GM21423 (cell line): Measurements from ENCODE around the gene CDC73.
A peak's percentile ranks its signal among the peaks of the same experiment; 100 is the strongest.
"Not testable (repeated sequence)": the region's sequence is repeated elsewhere in the genome, so short reads cannot be mapped to it uniquely, and the experiment has no call there.

Source experiments
- ATAC-seq: cut with Tn5 transposase; IDR thresholded peaks from one replicate; pipeline ENCODE4 v1.9.1; 2021; ENCODE audit warnings: mild to moderate bottlenecking, moderate library complexity; ENCODE audit not compliant: unreplicated experiment

Gene CDC73

DNA sequence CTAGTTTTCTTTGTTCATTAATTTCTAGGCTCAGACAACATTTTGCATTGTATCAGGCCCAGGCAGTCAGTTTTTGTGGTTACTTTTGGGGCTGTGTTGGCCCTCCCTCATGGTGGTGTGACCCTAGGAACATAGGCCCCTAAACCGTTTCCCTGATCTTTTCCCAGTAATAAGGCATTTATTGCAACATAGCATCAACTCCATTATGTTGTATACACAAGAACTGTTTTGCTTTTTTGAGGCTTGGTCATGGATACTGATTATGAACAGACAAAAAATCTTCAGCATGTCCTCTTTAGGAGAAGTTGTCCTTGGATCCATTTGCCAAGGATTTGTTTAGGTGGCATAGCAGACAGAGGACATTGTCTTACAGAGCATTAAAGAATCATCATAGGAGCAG, 54.3 kb downstream of the CDC73 start:
- no peak for ATAC-seq

DNA sequence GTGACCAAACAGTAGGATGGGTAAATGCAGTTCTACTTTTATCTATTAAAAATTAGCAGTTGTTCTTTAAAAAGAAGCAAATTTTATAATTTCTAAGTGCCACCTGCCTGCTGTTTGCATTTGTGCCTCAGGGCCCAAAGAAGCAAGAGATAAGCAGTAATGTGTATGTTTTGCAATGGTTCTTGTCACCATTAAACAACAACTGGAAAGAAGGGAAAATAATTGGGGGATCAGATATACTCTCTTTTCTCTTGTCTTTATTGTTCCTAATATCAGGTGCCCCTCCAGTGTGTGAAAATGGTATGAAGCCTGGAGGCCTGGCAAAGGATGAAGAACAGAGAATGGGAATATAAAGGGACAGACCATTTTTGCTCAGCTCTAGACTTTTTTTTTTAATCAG, 55.0 kb downstream of the CDC73 start:
- no peak for ATAC-seq

DNA sequence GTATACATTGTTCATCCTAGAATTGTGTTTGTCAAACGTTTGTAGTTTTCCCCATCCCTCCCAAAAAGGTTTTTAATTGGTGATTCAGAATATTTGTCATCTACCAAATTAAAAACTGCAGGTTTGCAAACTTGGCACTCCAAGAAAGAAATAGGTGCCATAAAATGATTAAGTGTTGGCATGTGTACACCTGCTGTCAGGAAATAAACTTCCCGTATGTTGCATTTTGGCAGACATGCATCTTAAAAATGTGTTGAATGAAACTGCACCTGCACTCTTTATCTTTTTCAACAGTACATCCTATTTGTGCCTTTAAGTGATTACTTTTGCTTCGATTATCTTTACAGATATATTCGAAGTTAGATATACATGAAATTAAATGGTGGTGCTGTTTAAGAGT, 57.3 kb downstream of the CDC73 start:
- no peak for ATAC-seq

DNA sequence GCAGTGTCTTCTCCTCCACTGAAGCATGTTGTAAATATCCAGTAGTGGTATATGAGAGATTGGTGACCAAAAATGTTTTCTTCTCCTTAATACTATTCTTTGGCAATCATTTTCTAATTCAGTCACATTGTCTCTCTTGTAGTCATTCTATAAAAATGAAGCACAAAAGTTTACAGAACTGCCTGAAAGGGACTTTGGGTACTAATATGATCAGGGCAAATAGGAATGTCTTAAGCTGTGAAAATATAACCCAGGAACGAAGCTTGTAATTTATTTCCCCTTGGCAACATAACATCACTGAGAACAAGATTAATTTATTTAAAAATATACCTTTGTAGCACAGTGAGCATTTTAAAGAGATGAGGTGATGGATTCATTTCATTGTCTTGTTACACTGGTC, 59.7 kb downstream of the CDC73 start:
- ATAC-seq: no peak

DNA sequence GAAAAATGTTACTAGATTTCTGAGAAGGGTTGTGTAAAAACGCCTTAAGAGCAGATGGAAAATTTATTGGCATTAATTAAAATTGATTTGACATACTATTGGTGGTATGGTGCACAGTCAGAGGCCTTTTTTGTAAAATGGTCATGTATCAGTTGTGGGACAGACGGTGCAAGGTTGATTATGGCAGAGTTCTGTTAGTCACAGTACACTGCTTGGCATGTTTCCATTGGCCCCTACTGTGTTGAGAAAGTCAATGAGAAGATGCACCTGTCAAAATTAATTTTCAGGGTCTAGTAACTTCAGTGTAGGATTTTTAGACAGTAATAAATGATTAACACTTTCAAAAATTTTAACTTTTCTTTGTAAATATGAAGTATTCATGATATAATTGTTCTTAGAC, 60.2 kb downstream of the CDC73 start:
- peak; percentile 35 for ATAC-seq

DNA sequence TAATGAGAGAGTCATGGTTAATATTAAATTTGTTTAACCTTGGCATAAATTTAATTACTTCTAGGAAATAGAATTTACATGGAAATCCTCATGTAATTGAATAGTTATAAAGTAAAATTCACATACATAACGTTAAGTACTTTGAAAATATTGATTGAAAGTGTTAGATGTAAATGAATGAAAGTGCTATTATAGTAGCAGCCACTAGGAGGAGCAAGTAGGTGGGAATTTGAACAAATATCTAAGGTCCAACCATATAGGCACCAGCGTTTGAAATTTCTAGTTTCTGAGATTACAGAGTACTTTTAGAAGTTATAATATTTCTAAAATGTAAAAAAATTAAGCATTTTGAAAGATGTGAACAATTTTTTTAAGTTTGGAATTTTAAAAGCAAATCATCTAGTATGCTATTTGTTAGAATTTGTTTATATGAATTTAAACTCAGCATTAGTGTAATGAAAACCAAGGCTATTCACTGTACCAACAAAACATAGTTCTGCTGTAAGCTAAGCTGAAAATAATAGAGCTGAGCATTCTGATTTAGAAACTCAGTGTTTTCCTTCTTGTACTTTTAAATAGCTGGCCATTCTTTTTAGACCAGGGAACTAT, 61.3 kb downstream of the CDC73 start:
- peak; percentile 46 for ATAC-seq

DNA sequence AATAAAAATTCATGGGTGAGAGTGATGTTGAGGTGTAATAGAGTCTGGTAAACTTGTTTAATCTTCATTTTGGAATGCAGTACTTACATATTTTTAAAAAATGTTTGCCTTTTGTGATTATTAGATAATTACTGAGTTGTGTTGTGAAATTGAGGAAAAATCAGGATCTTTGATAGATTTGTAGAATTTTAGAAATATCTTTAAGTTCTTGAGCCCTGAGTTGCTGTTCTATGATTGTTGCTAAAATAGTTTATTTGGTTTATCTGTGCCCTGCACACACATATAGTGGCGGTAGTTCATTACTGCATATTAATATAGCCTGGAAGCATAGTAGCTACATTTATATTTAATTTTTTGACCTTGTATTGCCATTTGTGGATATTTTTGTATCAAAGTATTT, 62.9 kb downstream of the CDC73 start:
- no peak for ATAC-seq

DNA sequence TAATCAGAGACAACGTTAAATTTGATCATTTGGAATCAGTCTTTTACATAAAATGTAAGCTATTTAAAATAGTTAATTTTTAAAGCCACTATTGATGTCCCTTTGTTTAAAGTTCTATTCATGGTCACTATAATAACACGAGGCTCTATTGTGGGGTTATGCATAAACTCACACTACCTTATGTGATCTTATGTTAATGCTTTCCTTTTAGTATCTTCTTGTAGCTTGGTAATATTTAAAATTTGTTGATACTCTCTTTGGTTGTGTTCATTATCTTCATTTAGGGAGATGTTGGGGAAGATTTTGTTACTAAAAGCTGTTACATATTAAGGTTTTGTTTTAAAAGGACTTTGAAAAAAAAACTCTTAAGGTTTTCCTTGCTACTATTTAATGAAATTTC, 63.4 kb downstream of the CDC73 start:
- no peak for ATAC-seq

DNA sequence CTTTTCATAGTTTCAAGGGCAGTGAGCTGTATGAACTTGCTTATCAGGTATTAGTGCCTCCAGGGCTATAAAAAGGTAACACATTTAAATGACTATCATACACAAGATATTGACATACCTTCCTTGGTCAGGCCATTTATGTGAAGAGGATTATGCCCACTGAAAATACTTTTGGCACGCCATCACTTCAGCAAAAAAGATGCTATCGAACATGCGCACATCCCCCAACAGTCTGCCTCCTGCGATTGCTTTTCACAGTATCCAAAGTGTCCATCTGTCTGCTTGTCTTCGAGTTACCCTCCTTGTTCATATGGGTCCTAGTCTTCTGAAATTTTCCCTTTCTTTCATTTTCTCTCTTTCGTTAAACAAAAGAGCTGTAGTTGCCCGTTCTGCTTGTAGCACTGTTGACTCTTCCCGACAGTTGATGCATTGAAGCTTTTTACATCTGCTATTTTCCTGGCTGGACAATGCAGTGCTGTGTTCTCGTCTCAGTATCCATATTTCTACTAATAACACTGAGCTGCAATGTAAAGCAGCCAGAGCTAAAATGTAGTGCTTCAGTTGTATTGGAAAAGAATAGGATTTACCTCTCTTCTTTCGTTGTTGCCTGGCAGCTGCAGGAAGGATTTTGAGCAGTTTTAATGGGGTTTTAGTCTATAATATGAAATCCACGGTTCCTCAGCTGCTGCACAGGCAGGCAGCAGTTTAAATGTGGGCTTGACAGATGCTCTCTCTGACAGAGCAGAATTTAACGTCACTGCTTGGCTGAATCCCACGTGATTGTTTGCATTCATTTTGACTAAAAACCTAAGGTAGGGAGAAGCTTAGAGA, 64.3 kb downstream of the CDC73 start, which contains the start of gene B3GALT2:
TSS of gene B3GALT2 (minus strand) at position 713 of the 831 bp plus-strand sequence. CDS start 5,051 bp downstream, outside the sequence.
- no peak for ATAC-seq

DNA sequence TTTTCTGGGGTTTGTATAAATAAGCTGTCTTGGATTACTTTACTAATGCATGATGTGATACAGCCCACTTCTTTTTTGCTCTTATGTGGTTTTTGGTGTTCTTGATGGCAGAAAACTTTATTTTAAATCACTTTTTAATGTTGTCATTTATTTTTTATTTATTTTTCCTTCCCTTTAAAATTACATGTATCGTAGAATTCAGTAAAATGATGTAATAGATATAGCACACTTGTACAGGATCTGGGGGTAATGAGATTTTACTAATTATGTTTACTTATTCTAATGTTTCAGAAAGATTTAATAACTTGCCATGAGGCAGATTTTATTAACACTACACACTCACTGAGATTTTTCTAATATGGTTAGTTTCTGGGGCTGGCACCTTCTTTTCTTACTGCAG, 65.3 kb downstream of the CDC73 start:
- no peak for ATAC-seq

DNA sequence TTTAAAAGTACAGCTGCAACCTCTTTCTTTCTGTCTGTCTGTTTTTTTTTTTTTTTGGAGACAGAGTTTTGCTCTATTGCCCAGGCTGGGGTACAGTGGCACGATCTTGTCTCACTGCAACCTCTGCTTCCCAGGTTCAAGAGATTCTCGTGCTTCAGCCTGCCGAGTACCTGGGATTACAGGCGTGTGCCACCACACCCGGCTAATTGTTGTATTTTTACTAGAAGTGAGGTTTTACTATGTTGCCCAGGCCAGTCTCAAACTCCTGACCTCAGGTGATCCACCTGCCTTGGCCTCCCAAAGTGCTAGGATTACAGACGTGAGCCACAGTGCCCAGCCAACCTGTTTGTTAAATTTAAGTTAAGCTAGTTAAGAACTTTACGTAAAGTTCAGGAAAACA, 67.1 kb downstream of the CDC73 start:
- ATAC-seq: not testable (repeated sequence)

DNA sequence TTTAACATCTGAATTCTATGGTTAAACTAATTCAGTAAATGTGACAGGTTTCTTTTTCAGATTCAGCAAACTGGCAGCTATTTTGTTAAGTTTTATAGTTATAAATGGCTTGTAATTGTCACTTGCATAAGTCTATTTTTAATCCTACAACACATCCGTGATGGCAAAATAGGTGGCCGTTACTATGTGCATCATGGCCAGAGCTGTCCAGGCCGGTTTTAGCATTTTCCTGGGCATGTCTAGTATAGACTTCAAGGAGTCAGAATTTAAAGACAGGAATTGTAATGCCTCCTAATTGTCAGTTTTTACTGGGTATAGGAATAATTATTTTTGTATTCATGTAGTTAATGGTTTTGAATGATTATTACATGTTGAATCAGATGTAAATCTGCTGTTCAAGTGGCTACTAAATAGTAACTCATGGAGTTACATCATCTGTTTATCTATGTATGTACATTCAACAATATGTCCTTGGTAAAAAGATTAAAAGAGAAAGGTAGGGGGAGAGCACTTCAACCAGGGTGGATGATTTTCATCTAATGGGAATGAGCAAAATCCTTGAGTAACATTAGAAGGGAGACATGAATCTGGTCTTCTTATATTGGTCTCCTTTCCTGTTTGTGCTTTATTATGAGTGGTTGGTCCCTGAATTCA, 67.7 kb downstream of the CDC73 start:
- ATAC-seq: no peak

DNA sequence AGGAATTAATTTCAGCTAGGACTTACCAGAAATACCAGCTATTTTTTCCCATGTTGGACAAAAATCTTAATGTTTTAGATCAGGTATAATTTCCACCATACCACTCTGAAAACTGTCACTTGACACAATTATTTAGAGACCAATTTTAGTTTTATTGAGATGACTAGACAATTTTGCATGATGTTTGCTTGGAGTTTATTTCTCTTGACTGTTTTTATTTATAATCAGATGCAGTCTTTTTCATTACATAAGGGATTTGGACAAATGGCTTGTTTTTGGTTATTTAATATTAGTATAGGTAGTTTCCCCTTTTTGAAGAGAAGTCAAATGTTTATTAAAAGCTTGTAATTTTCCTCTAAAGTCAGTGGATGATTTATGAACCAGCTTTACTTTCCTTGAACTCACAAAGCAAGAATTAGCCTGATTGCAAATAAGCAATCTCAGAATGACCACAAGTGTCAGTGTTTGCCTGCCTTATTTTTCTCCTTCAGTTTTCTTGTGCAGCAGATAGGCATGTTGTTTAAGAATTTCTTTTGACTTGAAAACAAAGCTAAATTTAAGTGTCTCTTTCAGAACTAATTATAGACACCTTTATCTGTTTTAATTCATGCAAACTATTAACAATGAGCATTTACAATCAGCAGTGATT, 68.4 kb downstream of the CDC73 start:
- no peak for ATAC-seq

DNA sequence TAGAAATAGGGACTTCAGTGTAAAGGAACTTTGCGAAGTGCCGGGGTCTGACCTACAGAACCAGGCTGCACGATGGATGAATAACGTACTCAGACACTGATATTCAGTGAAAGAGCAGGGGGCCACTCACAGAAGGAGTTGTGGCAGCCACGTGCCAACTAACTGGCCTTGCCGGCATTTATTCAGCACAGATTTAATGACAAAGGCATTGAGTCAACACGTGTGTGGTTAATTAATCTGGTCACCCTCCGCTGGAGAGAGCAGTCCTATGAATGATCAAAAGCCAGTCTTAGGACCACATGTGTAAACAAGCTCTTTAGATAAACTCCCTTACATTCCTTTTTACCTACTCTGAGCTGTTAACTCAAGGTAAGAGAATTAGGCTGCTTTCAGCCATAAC, 70.8 kb downstream of the CDC73 start:
- ATAC-seq: no peak

DNA sequence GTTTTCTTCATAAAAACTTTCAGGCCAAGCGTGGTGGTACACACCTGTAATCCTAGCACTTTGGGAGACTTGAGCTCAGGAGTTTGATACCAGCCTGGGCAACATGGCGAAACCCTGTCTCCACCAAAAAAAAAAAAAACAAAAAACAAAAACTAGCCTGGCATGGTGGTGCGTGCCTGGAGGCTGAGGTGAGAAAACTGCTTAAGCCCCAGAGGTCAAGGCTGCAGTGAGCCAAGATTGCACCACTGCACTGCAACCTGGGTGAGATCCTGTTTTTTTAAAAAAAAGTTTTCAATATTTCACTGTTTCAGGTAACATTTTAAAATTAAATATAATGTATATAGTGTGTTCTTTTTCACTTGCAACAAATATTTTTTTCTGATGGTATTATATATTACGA, 78.1 kb downstream of the CDC73 start:
- no peak for ATAC-seq

DNA sequence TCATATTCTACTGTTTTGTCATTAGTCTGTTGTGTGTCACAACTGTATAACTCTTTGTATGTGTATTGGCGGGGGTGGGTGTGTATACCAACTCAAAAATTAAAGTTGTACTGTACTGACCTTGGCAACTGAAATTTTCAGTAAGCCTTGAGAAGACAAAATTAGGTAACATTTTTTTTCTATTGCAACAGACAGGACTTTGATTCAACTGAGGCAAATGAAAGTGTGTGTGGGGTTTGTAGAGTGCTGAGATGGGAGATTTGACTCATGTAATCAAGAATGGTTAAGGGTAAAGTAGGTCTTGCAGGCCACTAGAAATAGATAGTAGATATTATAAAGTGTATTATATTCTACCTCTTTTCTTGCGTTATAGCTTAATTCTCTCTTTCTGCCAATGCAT, 79.2 kb downstream of the CDC73 start:
- no peak for ATAC-seq

DNA sequence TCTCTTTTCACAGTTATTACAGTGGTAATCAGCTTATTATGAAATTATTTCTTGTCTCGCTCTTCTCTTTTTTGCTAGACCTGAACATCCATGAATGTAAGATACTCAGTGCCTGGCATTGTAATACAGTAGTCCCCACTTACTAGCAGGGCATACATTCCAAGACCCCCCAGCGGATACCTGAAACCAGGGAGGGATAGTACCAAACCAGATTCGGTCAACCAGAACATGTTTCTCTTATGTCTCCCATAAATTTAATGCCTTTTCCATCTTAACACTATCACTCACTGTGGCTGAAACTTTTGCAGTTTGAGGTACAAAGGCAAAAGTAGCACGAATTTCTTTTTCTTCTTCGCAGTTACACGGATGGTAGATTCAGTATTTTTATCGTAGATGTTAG, 89.2 kb downstream of the CDC73 start:
- ATAC-seq: no peak

DNA sequence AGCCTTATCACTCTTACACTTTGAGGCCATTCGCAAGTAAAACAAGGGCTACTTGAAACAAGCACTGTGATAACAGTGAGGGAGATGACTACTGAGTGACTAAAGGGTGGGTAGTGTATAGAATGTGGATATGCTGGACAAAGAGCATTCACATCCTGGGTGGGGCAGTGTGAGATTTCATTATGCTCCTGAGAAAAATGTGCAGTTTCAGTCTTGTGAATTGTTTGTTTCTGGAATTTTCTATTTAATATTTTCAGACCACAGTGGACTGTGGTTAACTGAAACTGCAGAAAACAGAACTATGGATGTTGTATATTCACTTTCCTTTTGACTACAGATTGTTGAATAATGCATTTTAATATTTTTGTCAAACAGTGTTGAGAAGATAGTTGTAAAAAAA, 89.7 kb downstream of the CDC73 start:
- ATAC-seq: peak; percentile 79

DNA sequence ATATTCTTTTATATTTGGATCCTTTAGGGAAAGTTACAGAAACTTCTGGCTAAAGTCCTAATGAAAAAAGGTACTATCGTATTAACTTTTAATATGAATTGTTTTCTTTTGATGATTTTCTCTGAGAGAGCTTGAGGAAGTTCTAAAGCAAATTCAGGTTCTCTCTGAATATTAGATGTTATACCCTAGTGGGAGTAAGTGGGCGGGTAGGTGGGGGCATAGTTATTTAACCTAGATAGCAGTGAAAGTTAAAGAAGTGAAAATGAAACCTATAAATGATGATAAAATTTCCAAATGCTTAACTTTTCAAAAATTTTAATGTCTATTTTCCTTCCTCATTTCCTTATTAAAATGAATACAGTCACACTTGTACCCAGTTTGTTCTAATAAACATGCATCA, 90.8 kb downstream of the CDC73 start:
- ATAC-seq: no peak

DNA sequence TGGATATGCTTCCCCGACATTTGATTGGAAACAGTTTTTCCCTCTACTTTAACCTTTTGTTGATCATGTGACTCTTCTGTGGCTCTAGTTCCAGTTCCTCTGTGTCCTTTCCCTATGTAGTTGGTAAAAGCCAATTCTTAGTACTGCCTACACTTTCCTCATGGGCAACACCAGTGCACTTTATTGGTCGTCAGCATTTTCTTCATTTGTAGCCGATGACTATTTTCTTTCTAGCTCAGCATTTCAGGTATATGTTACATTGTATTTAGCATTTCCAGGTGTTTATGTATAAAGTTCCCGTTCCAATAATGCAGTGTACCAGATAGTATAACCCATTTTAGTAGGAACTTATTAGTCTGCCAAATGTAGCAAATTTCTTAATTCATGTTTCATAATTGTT, 92.2 kb downstream of the CDC73 start:
- no peak for ATAC-seq

DNA sequence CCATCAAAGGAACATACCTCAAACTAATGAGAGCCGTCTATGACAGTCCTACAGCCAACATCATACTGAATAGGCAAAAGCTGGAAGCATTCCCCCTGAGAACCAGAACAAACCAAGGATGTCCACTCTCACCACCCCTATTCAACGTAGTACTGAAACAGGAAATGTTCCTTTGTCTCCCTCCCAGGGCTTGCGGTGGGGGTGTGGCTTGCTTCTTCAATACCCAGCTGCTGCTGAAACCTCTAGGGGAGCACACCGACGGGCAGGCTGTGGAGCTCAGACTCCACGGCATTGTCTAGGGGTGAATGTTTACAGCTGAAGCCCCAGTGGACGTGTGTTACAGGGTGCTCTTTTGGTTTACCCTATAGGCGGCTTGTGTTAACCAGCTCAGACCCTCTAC, 95.1 kb downstream of the CDC73 start:
- no peak for ATAC-seq

DNA sequence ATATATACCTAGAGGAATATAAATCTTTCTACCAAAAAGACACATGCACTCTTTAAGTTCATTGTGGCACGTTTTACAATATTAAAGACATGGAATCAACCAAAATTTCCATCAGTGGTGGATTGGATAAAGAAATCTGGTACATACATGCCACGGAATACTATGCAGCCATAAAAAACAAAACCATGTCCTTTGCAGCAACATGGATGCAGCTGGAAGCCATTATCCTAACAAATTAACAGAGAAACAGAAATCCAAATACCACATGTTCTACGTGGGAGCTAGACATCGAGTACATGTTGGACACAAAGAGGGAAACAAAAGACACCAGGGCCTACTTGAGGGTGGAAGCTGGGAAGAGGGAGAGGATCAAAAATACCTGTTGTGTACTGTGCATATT, 97.6 kb downstream of the CDC73 start:
- no peak for ATAC-seq
